H1 (cell line): Measurements from ENCODE around the gene ALDH7A1. TPM values are rescaled to one million over a fixed set of nuclear protein-coding genes. Genes with fewer than 3 reads are reported as not detected.

Experiments used
- CTCF ChIA-PET: fragments of 300-600 bp; sonication (Branson Sonifier 250); formaldehyde crosslinking; loops from one replicate; lab custom pipeline; 2021; ENCODE audit not compliant: partially characterized antibody; lab: Charles Lee
- POLR2A ChIA-PET: fragments of 300-600 bp; sonication (Branson Sonifier 250); formaldehyde crosslinking; loops from one replicate; lab custom pipeline; 2021; ENCODE audit warnings: inconsistent platforms; ENCODE audit not compliant: partially characterized antibody; lab: Charles Lee
- DNase-seq, 2 experiments: peaks; one replicate each; pipeline versions ENCODE4 v3.0.0 to v3.0.0-alpha.2; 2010 to 2022; ENCODE audit warnings: low spot score in 2 of 2, low read depth in 1 of 2, mixed read lengths in 1 of 2
- FAIRE-seq: peaks from 2 replicates; lab custom pipeline; 2011; peaks lifted over from hg19 to GRCh38; lab: Jason Lieb, UNC
- H2AFZ ChIP-seq: 2 replicates; pipeline ENCODE4 v1.8.1; 2012; ENCODE audit warnings: low read length, inconsistent platforms
- H2AK5ac ChIP-seq: 2 replicates; pipeline ENCODE4 v1.6.1; 2013; ENCODE audit warnings: low read depth, low read length
- H2BK120ac ChIP-seq: replicated peaks from 2 replicates; pipeline ENCODE3; 2013; ENCODE audit warnings: low read depth, low read length, inconsistent platforms
- H2BK12ac ChIP-seq: 2 replicates; pipeline ENCODE4 v1.6.1; 2013; ENCODE audit warnings: low read depth, low read length
- H2BK15ac ChIP-seq: 2 replicates; pipeline ENCODE4 v1.6.1; 2013; ENCODE audit warnings: low read length
- H2BK20ac ChIP-seq: 2 replicates; pipeline ENCODE4 v1.6.1; 2013; ENCODE audit warnings: low read length
- H2BK5ac ChIP-seq: 2 replicates; pipeline ENCODE4 v1.6.1; 2013; ENCODE audit warnings: low read depth, low read length
- H3K14ac ChIP-seq: 2 replicates; pipeline ENCODE4 v1.6.1; 2013; ENCODE audit warnings: inconsistent platforms; ENCODE audit not compliant: insufficient read length
- H3K18ac ChIP-seq: 2 replicates; pipeline ENCODE4 v1.6.1; 2013; ENCODE audit warnings: low read length; ENCODE audit errors: extremely low read depth
- H3K23ac ChIP-seq: 2 replicates; pipeline ENCODE4 v1.6.1; 2013; ENCODE audit warnings: inconsistent platforms; ENCODE audit not compliant: insufficient read length
- H3K23me2 ChIP-seq: 2 replicates; pipeline ENCODE4 v1.6.1; 2013; ENCODE audit warnings: low read depth, low read length
- H3K27ac ChIP-seq: 2 replicates; pipeline ENCODE4 v1.6.1; 2011; ENCODE audit warnings: low read depth, low read length, inconsistent platforms
- H3K27me3 ChIP-seq, 4 experiments: replicated peaks in 1 of 4; 1 replicate in 1 of 4; 2 replicates in 3 of 4; pipeline versions ENCODE4 v1.6.1 to v1.8.1; 2011 to 2013; ENCODE audit warnings: low read length in 3 of 4, mild to moderate bottlenecking in 3 of 4, inconsistent platforms in 2 of 4, mixed read lengths in 2 of 4, moderate library complexity in 1 of 4; ENCODE audit not compliant: control insufficient read depth in 3 of 4, insufficient read depth in 3 of 4; ENCODE audit errors: extremely low read depth in 1 of 4
- H3K36me3 ChIP-seq, 4 experiments: 2 replicates each; pipeline versions ENCODE4 v1.6.1 to v1.8.1; 2011 to 2013; ENCODE audit warnings: mild to moderate bottlenecking in 4 of 4, low read length in 3 of 4, moderate library complexity in 2 of 4, control low read depth in 1 of 4, inconsistent platforms in 1 of 4; ENCODE audit not compliant: insufficient read depth in 4 of 4, control insufficient read depth in 2 of 4
- H3K4ac ChIP-seq: replicated peaks from 2 replicates; pipeline ENCODE3; 2013; ENCODE audit warnings: low read length, low read depth, mixed read lengths, inconsistent platforms; ENCODE audit not compliant: insufficient read length
- H3K4me1 ChIP-seq, 4 experiments: replicated peaks in 1 of 4; 1 replicate in 1 of 4; 2 replicates in 3 of 4; pipeline versions ENCODE4 v1.6.1 to v1.8.1; 2011 to 2013; ENCODE audit warnings: low read length in 3 of 4, inconsistent platforms in 2 of 4, mixed read lengths in 1 of 4; ENCODE audit not compliant: insufficient read depth in 4 of 4, control insufficient read depth in 3 of 4
- H3K4me2 ChIP-seq, 2 experiments: 2 replicates each; pipeline versions ENCODE4 v1.6.1 to v1.8.1; 2011 to 2013; ENCODE audit warnings: low read depth in 2 of 2, low read length in 2 of 2, control low read depth in 1 of 2, inconsistent platforms in 1 of 2, mild to moderate bottlenecking in 1 of 2; ENCODE audit not compliant: insufficient read depth in 1 of 2
- H3K4me3 ChIP-seq, 4 experiments: fragments of 200-600, 300-600 bp in 1 of 4; sonication (generic), shearing (Covaris generic), sonication (Bioruptor Twin) in 1 of 4; 2 replicates each; pipeline versions ENCODE4 v1.5.1 to v1.8.1; 2011 to 2016; ENCODE audit warnings: low read length in 4 of 4, low read depth in 3 of 4, control low read depth in 2 of 4, inconsistent platforms in 2 of 4, mild to moderate bottlenecking in 2 of 4, mixed read lengths in 1 of 4, moderate library complexity in 1 of 4; ENCODE audit not compliant: insufficient read depth in 2 of 4; ENCODE audit errors: extremely low read depth in 1 of 4
- H3K56ac ChIP-seq: replicated peaks from 2 replicates; pipeline ENCODE3; 2013; ENCODE audit warnings: low read depth, mild to moderate bottlenecking, mixed read lengths, low read length, inconsistent platforms; ENCODE audit not compliant: insufficient read length
- H3K79me1 ChIP-seq: 2 replicates; pipeline ENCODE4 v1.6.1; 2013; ENCODE audit warnings: low read depth, low read length, control low read depth
- H3K79me2 ChIP-seq, 2 experiments: 2 replicates each; pipeline versions ENCODE4 v1.6.1 to v1.8.1; 2012 to 2013; ENCODE audit warnings: low read length in 2 of 2, mild to moderate bottlenecking in 2 of 2, inconsistent platforms in 1 of 2; ENCODE audit not compliant: insufficient read depth in 2 of 2, control insufficient read depth in 1 of 2
- H3K9ac ChIP-seq, 4 experiments: replicated peaks in 1 of 4; 1 replicate in 1 of 4; 2 replicates in 3 of 4; pipeline versions ENCODE4 v1.6.1 to v1.8.1; 2011 to 2013; ENCODE audit warnings: low read depth in 3 of 4, low read length in 3 of 4, control low read depth in 2 of 4, mild to moderate bottlenecking in 2 of 4, moderate library complexity in 2 of 4, inconsistent platforms in 1 of 4; ENCODE audit errors: extremely low read depth in 1 of 4
- H3K9me3 ChIP-seq, 2 experiments: 2 replicates each; pipeline versions ENCODE4 v1.6.1 to v1.8.1; 2012 to 2013; ENCODE audit warnings: mild to moderate bottlenecking in 2 of 2, moderate library complexity in 2 of 2, control low read depth in 1 of 2, inconsistent platforms in 1 of 2, low read depth in 1 of 2, low read length in 1 of 2, mixed read lengths in 1 of 2; ENCODE audit not compliant: insufficient read depth in 2 of 2
- H4K20me1 ChIP-seq, 2 experiments: replicated peaks in 1 of 2; 2 replicates each; pipeline versions ENCODE3 to v1.8.1; 2011 to 2013; ENCODE audit warnings: inconsistent platforms in 2 of 2, low read length in 2 of 2, mild to moderate bottlenecking in 1 of 2; ENCODE audit not compliant: insufficient read depth in 2 of 2, control insufficient read depth in 1 of 2
- H4K5ac ChIP-seq: 2 replicates; pipeline ENCODE4 v1.6.1; 2013; ENCODE audit warnings: low read length, low read depth, mixed read lengths, inconsistent platforms; ENCODE audit not compliant: insufficient read length
- H4K8ac ChIP-seq: 2 replicates; pipeline ENCODE4 v1.8.0; 2013; ENCODE audit warnings: mild to moderate bottlenecking, moderate library complexity, low read length, inconsistent platforms; ENCODE audit not compliant: insufficient read depth; ENCODE audit errors: extremely low read depth
- H4K91ac ChIP-seq: replicated peaks from 2 replicates; pipeline ENCODE3; 2013; ENCODE audit warnings: low read length, mixed read lengths, inconsistent platforms; ENCODE audit not compliant: insufficient read length
- CBX5 ChIP-seq: fragments of 300-800, 300-1000 bp; sonication (generic); IDR thresholded peaks from 2 replicates; pipeline ENCODE4 v1.7.1; 2016; ENCODE audit warnings: antibody characterized with exemption, low read length, low read depth
- CHD2 ChIP-seq: IDR thresholded peaks from 2 replicates; pipeline ENCODE4 v1.6.1; 2012; ENCODE audit warnings: low read length, improper control_type of control experiment
- CTBP2 ChIP-seq: IDR thresholded peaks from 2 replicates; pipeline ENCODE4 v1.7.0; 2011; ENCODE audit warnings: borderline replicate concordance, mild to moderate bottlenecking, moderate library complexity, mixed read lengths, low read length; ENCODE audit not compliant: insufficient read depth, insufficient read length
- FOSL1 ChIP-seq: IDR thresholded peaks from 2 replicates; pipeline ENCODE4 v1.6.1; 2011; ENCODE audit warnings: mild to moderate bottlenecking, low read depth, low read length, moderate library complexity; ENCODE audit not compliant: insufficient read depth
- RAD21 ChIP-seq, 2 experiments: IDR thresholded peaks in 1 of 2; conservative IDR thresholded peaks in 1 of 2; 2 replicates each; pipeline ENCODE4 v1.6.1; 2011; ENCODE audit warnings: low read depth in 2 of 2, low read length in 2 of 2, improper control_type of control experiment in 1 of 2, inconsistent platforms in 1 of 2, mild to moderate bottlenecking in 1 of 2, moderate library complexity in 1 of 2
- SAP30 ChIP-seq: fragments of 300-600 bp; sonication (generic); IDR thresholded peaks from 2 replicates; pipeline ENCODE4 v1.7.1; 2012; ENCODE audit warnings: low read length, moderate library complexity, mild to moderate bottlenecking, inconsistent platforms; ENCODE audit not compliant: insufficient read depth, insufficient replicate concordance
- SIN3A ChIP-seq, 2 experiments: IDR thresholded peaks in 1 of 2; conservative IDR thresholded peaks in 1 of 2; 2 replicates each; pipeline ENCODE4 v1.6.1; 2011 to 2012; ENCODE audit warnings: low read length in 2 of 2, improper control_type of control experiment in 1 of 2, low read depth in 1 of 2, mild to moderate bottlenecking in 1 of 2
- TCF12 ChIP-seq: IDR thresholded peaks from 2 replicates; pipeline ENCODE4 v1.6.1; 2011; ENCODE audit warnings: low read depth, mild to moderate bottlenecking, low read length
- polyA plus RNA-seq, 7 experiments: library from polyadenylated mRNA; depleted of rRNA in 3 of 7; stranded (reverse) in 5 of 7; unstranded in 2 of 7; fragments of >200 nt in 5 of 7; fragments of 200-250 nt in 2 of 7; gene quantifications; 1 replicate in 5 of 7; 2 replicates in 1 of 7; 4 replicates in 1 of 7; pipeline versions ENCODE4 v1.2.1 to v1.2.3, GENCODE V29; 2011 to 2013; ENCODE audit warnings: missing spikeins in 2 of 7, mixed read lengths in 2 of 7
- total RNA-seq: library from RNA; stranded (reverse); fragmentation: NEBNext Ultra II Directional; extraction: Animal tissue kit (Norgen Biotek cat#: 25700); gene quantifications from 2 replicates; pipeline ENCODE4 v1.2.1, GENCODE V29; 2021
- TF ChIP-seq, protein P1 (sequence below): IDR thresholded peaks from 2 replicates; pipeline ENCODE4 v1.6.1; 2012; ENCODE audit warnings: inconsistent platforms

The ALDH7A1 gene
- total and polyA plus RNA-seq, 2 of the 8 experiments (the other 6 are each of a cell fraction or from before 2014, with no cell fraction given), result 99.6 to 225 TPM

DNA sequence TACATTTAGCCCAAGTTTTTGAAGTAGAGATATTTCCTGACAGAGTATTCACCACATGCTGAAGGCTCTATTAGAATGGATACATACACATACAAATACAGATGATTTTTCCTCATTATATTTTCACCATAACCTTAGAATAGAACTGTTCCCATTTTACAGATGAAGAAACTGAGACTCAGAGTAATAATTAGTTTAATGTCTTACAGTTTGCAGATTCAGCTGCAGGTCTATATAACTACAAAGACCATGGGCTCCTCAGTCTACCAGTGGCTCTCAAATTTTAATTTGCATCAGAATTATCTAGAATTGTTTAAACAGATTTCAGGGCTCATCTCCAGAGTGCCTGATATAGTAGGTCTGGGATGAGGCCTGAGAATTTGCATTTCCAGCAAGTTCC is 107.4 kb downstream of the ALDH7A1 start:
- H4K91ac ChIP-seq, result no peak overlapping the region
- no peak overlapping the region for H2BK20ac ChIP-seq
- no peak overlapping the region for H3K27ac ChIP-seq
- H3K79me2 ChIP-seq, result no peaks in the 10 kb centered on the region
- H3K4ac ChIP-seq, result no peak overlapping the region
- no peak overlapping the region for H3K9ac ChIP-seq
- no peak overlapping the region for H3K18ac ChIP-seq
- no peaks in the 10 kb centered on the region for H3K9me3 ChIP-seq
- no peaks in the 10 kb centered on the region for H3K23me2 ChIP-seq
- no peak overlapping the region for H2BK5ac ChIP-seq
- FAIRE-seq, result no peak
- no peaks in the 10 kb centered on the region for H4K20me1 ChIP-seq
- ChIA-PET CTCF (interaction anchor here (1.7 to 6.0 kb wide), 6 partner anchors 13 to 249 kb away, joined by 3 to 60 read pairs (median 6); no protein-coding TSS in a partner anchor), POLR2A (no interaction called here)
- H3K27me3 ChIP-seq, result no peaks in the 10 kb centered on the region
- no peaks in the 10 kb centered on the region for H3K4me1 ChIP-seq
- no peak overlapping the region for H3K23ac ChIP-seq
- H3K36me3 ChIP-seq, result peaks cover 2 to 61% (median 29%) of the 10 kb centered on the region in 4 experiments
- no peak overlapping the region for H4K8ac ChIP-seq
- no peak overlapping the region for H3K4me3 ChIP-seq
- no peaks in the 10 kb centered on the region for H3K79me1 ChIP-seq
- DNase-seq, result no peak
- H2AFZ ChIP-seq, result no peak overlapping the region
- H3K14ac ChIP-seq, result no peak overlapping the region
- TF ChIP-seq SIN3A (conservative IDR thresholded peaks at IDR 0.05 in 1 of 2, IDR thresholded peaks at IDR 0.05 in 1 of 2; ENCODE audit: low read depth in 1 of 2, low read length in 2 of 2) (no peak), CTBP2 (no peak), CHD2 (no peak), RAD21 (IDR thresholded peaks at IDR 0.05 in 1 of 2, conservative IDR thresholded peaks at IDR 0.05 in 1 of 2; ENCODE audit: low read depth in 2 of 2, low read length in 2 of 2) (no peak), SAP30 (no peak), FOSL1 (no peak), TCF12 (no peak), CBX5 (no peak)
- TF ChIP-seq, protein P1, sequence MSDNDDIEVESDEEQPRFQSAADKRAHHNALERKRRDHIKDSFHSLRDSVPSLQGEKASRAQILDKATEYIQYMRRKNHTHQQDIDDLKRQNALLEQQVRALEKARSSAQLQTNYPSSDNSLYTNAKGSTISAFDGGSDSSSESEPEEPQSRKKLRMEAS, result no peak
- no peak overlapping the region for H3K4me2 ChIP-seq
- H2AK5ac ChIP-seq, result no peak overlapping the region
- H3K56ac ChIP-seq, result no peak overlapping the region
- H4K5ac ChIP-seq, result no peak overlapping the region
- H2BK120ac ChIP-seq, result no peak overlapping the region
- H2BK15ac ChIP-seq, result no peak overlapping the region
- no peak overlapping the region for H2BK12ac ChIP-seq
